ENCODE measurements around the gene STXBP6.

The STXBP6 gene

DNA sequence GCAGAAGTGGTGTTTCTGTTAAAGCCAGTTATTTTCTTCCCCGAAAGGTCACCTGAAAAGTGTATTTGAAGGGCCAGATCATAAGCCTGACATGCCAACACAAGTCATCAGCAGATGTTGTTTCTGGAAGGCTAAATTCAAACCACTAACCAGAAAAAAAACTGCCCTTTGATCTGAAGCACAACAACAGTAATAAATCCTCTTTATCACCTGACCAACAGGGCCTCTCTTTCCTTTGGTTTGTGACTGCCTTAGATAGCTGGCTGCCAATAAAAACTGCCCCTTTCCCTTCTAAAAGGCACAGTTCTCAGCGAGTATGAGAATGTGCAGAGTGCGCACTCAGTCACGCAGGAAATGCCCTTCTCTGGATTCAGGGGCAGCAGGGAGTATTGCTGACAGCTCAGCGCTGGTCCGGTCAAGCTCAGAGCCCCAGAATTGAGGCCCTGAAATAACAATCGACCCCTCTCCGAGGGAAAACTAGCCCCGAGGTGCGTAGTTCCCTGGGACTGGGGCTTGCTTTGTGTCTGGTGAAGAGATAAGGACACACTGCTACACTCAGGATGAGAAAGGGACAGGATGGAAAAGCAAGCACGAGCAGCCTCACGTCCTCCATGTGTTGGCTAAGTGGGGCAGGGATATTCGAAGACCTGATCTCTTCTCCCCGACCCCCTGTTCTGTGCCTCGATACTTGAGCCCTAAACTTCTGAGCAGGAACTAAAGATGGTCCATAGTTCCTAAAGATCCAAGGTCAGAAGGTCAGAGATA lies 231.7 kb downstream of the STXBP6 start:
- no peaks in the 10 kb centered on the region for H3K27me3 ChIP-seq (ENCODE audit: control insufficient read depth, low read length)
- H3K9me2 ChIP-seq (replicated peaks; ENCODE audit: control insufficient read depth, low read length) = no peaks in the 10 kb centered on the region
- H3K4me1 ChIP-seq (ENCODE audit: control insufficient read depth, low read length) = no peaks in the 10 kb centered on the region
- H3K27ac ChIP-seq (ENCODE audit: low read depth, low read length) = no peak overlapping the region
- no peaks in the 10 kb centered on the region for H3F3A ChIP-seq (ENCODE audit: control insufficient read depth, insufficient read depth)
- H4K20me1 ChIP-seq (ENCODE audit: control insufficient read depth, insufficient read depth, low read depth, low read length) = no peaks in the 10 kb centered on the region
- H3K36me3 ChIP-seq (ENCODE audit: control insufficient read depth, low read length) = no peaks in the 10 kb centered on the region
- no peak overlapping the region for H3K4me3 ChIP-seq (ENCODE audit: low read length)
- H3K79me2 ChIP-seq (ENCODE audit: control insufficient read depth, low read length) = no peaks in the 10 kb centered on the region
- no peak for TF ChIP-seq EZH2phosphoT487 (IDR thresholded peaks at IDR 0.05; ENCODE audit: borderline replicate concordance, low read length)
- TF ChIP-seq, protein P1, sequence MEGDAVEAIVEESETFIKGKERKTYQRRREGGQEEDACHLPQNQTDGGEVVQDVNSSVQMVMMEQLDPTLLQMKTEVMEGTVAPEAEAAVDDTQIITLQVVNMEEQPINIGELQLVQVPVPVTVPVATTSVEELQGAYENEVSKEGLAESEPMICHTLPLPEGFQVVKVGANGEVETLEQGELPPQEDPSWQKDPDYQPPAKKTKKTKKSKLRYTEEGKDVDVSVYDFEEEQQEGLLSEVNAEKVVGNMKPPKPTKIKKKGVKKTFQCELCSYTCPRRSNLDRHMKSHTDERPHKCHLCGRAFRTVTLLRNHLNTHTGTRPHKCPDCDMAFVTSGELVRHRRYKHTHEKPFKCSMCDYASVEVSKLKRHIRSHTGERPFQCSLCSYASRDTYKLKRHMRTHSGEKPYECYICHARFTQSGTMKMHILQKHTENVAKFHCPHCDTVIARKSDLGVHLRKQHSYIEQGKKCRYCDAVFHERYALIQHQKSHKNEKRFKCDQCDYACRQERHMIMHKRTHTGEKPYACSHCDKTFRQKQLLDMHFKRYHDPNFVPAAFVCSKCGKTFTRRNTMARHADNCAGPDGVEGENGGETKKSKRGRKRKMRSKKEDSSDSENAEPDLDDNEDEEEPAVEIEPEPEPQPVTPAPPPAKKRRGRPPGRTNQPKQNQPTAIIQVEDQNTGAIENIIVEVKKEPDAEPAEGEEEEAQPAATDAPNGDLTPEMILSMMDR (IDR thresholded peaks at IDR 0.05; ENCODE audit: low read depth, low read length, poor library complexity, severe bottlenecking) = no peak
- H3K4me2 ChIP-seq (ENCODE audit: low read length) = no peak overlapping the region
- no peaks in the 10 kb centered on the region for H3K9me3 ChIP-seq (ENCODE audit: control insufficient read depth, insufficient read depth, low read length)

- Histone ChIP-seq H3K36me3 (ENCODE audit: control insufficient read depth, low read length) (no peaks in the 10 kb centered on the region), H3K27me3 (ENCODE audit: control insufficient read depth, low read length) (no peaks in the 10 kb centered on the region), H3K27ac (ENCODE audit: low read depth, low read length) (no peak overlapping the region), H3K79me2 (ENCODE audit: control insufficient read depth, low read length) (no peaks in the 10 kb centered on the region), H3K4me2 (ENCODE audit: low read length) (no peak overlapping the region), H3K9me3 (ENCODE audit: control insufficient read depth, insufficient read depth, low read length) (no peaks in the 10 kb centered on the region), H4K20me1 (ENCODE audit: control insufficient read depth, insufficient read depth, low read depth, low read length) (no peaks in the 10 kb centered on the region), H3K4me1 (ENCODE audit: control insufficient read depth, low read length) (no peaks in the 10 kb centered on the region), H3K4me3 (ENCODE audit: low read length) (no peak overlapping the region), H3F3A (ENCODE audit: control insufficient read depth, insufficient read depth) (no peaks in the 10 kb centered on the region), H3K9me2 (replicated peaks; ENCODE audit: control insufficient read depth, low read length) (no peaks in the 10 kb centered on the region)
- TF ChIP-seq, protein P1 (IDR thresholded peaks at IDR 0.05; ENCODE audit: low read depth, low read length, poor library complexity, severe bottlenecking) = no peak
- TF ChIP-seq EZH2phosphoT487 (IDR thresholded peaks at IDR 0.05; ENCODE audit: borderline replicate concordance, low read length) = no peak
These were observed 232.5 kb downstream of the STXBP6 start for GRCh38 chr14:24817212-24818057.

- H3K4me3 ChIP-seq (ENCODE audit: low read length) = no peak overlapping the region
- no peaks in the 10 kb centered on the region for H4K20me1 ChIP-seq (ENCODE audit: control insufficient read depth, insufficient read depth, low read depth, low read length)
- no peaks in the 10 kb centered on the region for H3F3A ChIP-seq (ENCODE audit: control insufficient read depth, insufficient read depth)
- H3K27ac ChIP-seq (ENCODE audit: low read depth, low read length) = no peak overlapping the region
- H3K4me1 ChIP-seq (ENCODE audit: control insufficient read depth, low read length) = no peaks in the 10 kb centered on the region
- H3K36me3 ChIP-seq (ENCODE audit: control insufficient read depth, low read length) = no peaks in the 10 kb centered on the region
- H3K27me3 ChIP-seq (ENCODE audit: control insufficient read depth, low read length) = no peaks in the 10 kb centered on the region
- no peak overlapping the region for H3K4me2 ChIP-seq (ENCODE audit: low read length)
- TF ChIP-seq, protein P1 (IDR thresholded peaks at IDR 0.05; ENCODE audit: low read depth, low read length, poor library complexity, severe bottlenecking) = no peak
- TF ChIP-seq EZH2phosphoT487 (IDR thresholded peaks at IDR 0.05; ENCODE audit: borderline replicate concordance, low read length) = no peak
- H3K9me3 ChIP-seq (ENCODE audit: control insufficient read depth, insufficient read depth, low read length) = no peaks in the 10 kb centered on the region
- no peaks in the 10 kb centered on the region for H3K9me2 ChIP-seq (replicated peaks; ENCODE audit: control insufficient read depth, low read length)
- no peaks in the 10 kb centered on the region for H3K79me2 ChIP-seq (ENCODE audit: control insufficient read depth, low read length)
These were observed 233.1 kb downstream of the STXBP6 start for GRCh38 chr14:24816929-24817211.
